Liver (tissue), 9 donors: ENCODE results near the gene CHTOP. TPM values are rescaled to one million over a fixed set of nuclear protein-coding genes. Genes with fewer than 3 reads are reported as not detected.
A peak's percentile ranks its signal among the peaks of the same experiment; 100 is the strongest.

Experiments used
- DNase-seq: peaks from one replicate; pipeline ENCODE4 v3.0.0-alpha.2; 2017; ENCODE audit warnings: low spot score
- H3K27ac ChIP-seq, 2 donors: one replicate each; pipeline ENCODE4 v1.7.0; 2013; ENCODE audit warnings: inconsistent platforms in 2 of 2, low read length in 2 of 2, control low read depth in 1 of 2, low read depth in 1 of 2, mild to moderate bottlenecking in 1 of 2
- H3K27me3 ChIP-seq, 4 donors: one replicate each; pipeline versions ENCODE4 v1.6.1 to v1.7.0; 2013; ENCODE audit warnings: low read length in 3 of 4, inconsistent platforms in 1 of 4, mild to moderate bottlenecking in 1 of 4, moderate library complexity in 1 of 4; ENCODE audit not compliant: control insufficient read depth in 4 of 4, insufficient read depth in 4 of 4
- H3K36me3 ChIP-seq, 4 donors: one replicate each; pipeline versions ENCODE4 v1.6.1 to v1.7.0; 2013; ENCODE audit warnings: low read length in 3 of 4, mild to moderate bottlenecking in 3 of 4, low read depth in 1 of 4, moderate library complexity in 1 of 4; ENCODE audit not compliant: control insufficient read depth in 4 of 4, insufficient read depth in 3 of 4
- H3K4me1 ChIP-seq, 4 donors: one replicate each; pipeline versions ENCODE4 v1.6.1 to v1.7.0; 2013; ENCODE audit warnings: low read length in 3 of 4, mild to moderate bottlenecking in 3 of 4, moderate library complexity in 1 of 4; ENCODE audit not compliant: control insufficient read depth in 4 of 4, insufficient read depth in 4 of 4
- H3K4me3 ChIP-seq, 3 donors: one replicate each; pipeline versions ENCODE4 v1.6.1 to v1.7.0; 2013; ENCODE audit warnings: low read length in 3 of 3, control low read depth in 1 of 3, low read depth in 1 of 3, mild to moderate bottlenecking in 1 of 3
- H3K9ac ChIP-seq, 2 donors: one replicate each; pipeline ENCODE4 v1.7.0; 2013; ENCODE audit warnings: low read length in 2 of 2, mild to moderate bottlenecking in 2 of 2, moderate library complexity in 2 of 2, control low read depth in 1 of 2, low read depth in 1 of 2
- H3K9me3 ChIP-seq, 4 donors: one replicate each; pipeline versions ENCODE4 v1.6.1 to v1.7.0; 2013; ENCODE audit warnings: low read length in 3 of 4; ENCODE audit not compliant: control insufficient read depth in 4 of 4
- ATF3 ChIP-seq: IDR thresholded peaks from 2 replicates; pipeline ENCODE4 v1.6.1; 2016; ENCODE audit warnings: antibody characterized with exemption
- CTCF ChIP-seq: fragments of 150-350 bp; IDR thresholded peaks from 2 replicates; pipeline ENCODE4 v1.5.1; 2017; ENCODE audit warnings: improper control_type of control experiment, low read depth, low read length; ENCODE audit not compliant: missing input control
- EGR1 ChIP-seq, 2 donors: IDR thresholded peaks; 2 replicates each; pipeline ENCODE4 v1.6.1; 2016 to 2018; ENCODE audit warnings: antibody characterized with exemption in 2 of 2, low read depth in 2 of 2
- FOXA1 ChIP-seq: IDR thresholded peaks from 2 replicates; pipeline ENCODE4 v1.6.1; 2016; ENCODE audit warnings: antibody characterized with exemption
- FOXA2 ChIP-seq: IDR thresholded peaks from 2 replicates; pipeline ENCODE4 v1.6.1; 2016; ENCODE audit warnings: antibody characterized with exemption
- GABPA ChIP-seq, 2 donors: IDR thresholded peaks in 1 of 2; conservative IDR thresholded peaks in 1 of 2; 2 replicates each; pipeline ENCODE4 v1.6.1; 2016; ENCODE audit warnings: antibody characterized with exemption in 2 of 2, mild to moderate bottlenecking in 1 of 2, moderate library complexity in 1 of 2
- HNF4A ChIP-seq, 2 donors: conservative IDR thresholded peaks; 2 replicates each; pipeline ENCODE4 v1.6.1; 2016; ENCODE audit warnings: antibody characterized with exemption in 2 of 2, mild to moderate bottlenecking in 2 of 2
- HNF4G ChIP-seq: IDR thresholded peaks from 2 replicates; pipeline ENCODE4 v1.6.1; 2016; ENCODE audit warnings: antibody characterized with exemption
- JUND ChIP-seq, 2 donors: IDR thresholded peaks; 2 replicates each; pipeline ENCODE4 v1.6.1; 2016; ENCODE audit warnings: antibody characterized with exemption in 2 of 2
- MAX ChIP-seq: IDR thresholded peaks from 2 replicates; pipeline ENCODE4 v1.6.1; 2016; ENCODE audit warnings: antibody characterized with exemption
- NR2F2 ChIP-seq: IDR thresholded peaks from 2 replicates; pipeline ENCODE4 v1.6.1; 2016; ENCODE audit warnings: antibody characterized with exemption
- RAD21 ChIP-seq, 2 donors: IDR thresholded peaks; 2 replicates each; pipeline ENCODE4 v1.6.1; 2016; ENCODE audit warnings: antibody characterized with exemption in 2 of 2, mild to moderate bottlenecking in 2 of 2
- REST ChIP-seq: IDR thresholded peaks from 2 replicates; pipeline ENCODE4 v1.6.1; 2016; ENCODE audit warnings: antibody characterized with exemption, mild to moderate bottlenecking
- RXRA ChIP-seq, 2 donors: IDR thresholded peaks; 2 replicates each; pipeline ENCODE4 v1.6.1; 2017 to 2018; ENCODE audit warnings: antibody characterized with exemption in 2 of 2, mild to moderate bottlenecking in 1 of 2
- SP1 ChIP-seq: IDR thresholded peaks from 2 replicates; pipeline ENCODE4 v1.6.1; 2018; ENCODE audit warnings: antibody characterized with exemption, mild to moderate bottlenecking
- YY1 ChIP-seq: IDR thresholded peaks from 2 replicates; pipeline ENCODE4 v1.6.1; 2016; ENCODE audit warnings: antibody characterized with exemption, mild to moderate bottlenecking
- WGBS: extraction: QIAGEN DNeasy Blood & Tissue Kit; methylation state at CpG from one replicate; pipeline ENCODE4 v1.1.7; 2013; 5-methylcytosine and 5-hydroxymethylcytosine counted together
- polyA plus RNA-seq, 2 donors: library from polyadenylated mRNA; stranded (reverse) in 1 of 2; unstranded in 1 of 2; fragments of 200-250 nt in 1 of 2; fragments of >200 nt in 1 of 2; fragmentation: Nextera tagmentation in 1 of 2; extraction: Ambion mirVana in 1 of 2; gene quantifications; one replicate each; pipeline versions ENCODE4 v1.2.1 to v1.2.3, GENCODE V29; 2013 to 2015
- total RNA-seq, 2 donors: library from RNA; depleted of rRNA; stranded (reverse); fragments of >200 nt; gene quantifications; one replicate each; pipeline ENCODE4 v1.2.3, GENCODE V29; 2014
- donor health status: healthy.
- donor health status: healthy.
- donor health status: healthy.
- donor health status: healthy.
- donor health status: healthy.

Gene CHTOP
- total and polyA plus RNA-seq, 4 donors = 16.4 to 30.9 (median 24.3) TPM

GRCh38 chr1:153613406-153613805 lies 20.5 kb upstream of the CHTOP start:
- Histone ChIP-seq H3K9me3 (no peaks in the 10 kb centered on the region), H3K27ac (peak overlapping the region; percentile 90 to 95), H3K9ac (peak overlapping the region in 1 of 2 donors; percentile 8), H3K27me3 (no peaks in the 10 kb centered on the region), H3K4me3 (no peak overlapping the region), H3K4me1 (peaks cover 23 to 63% (median 43%) of the 10 kb centered on the region in 4 donors), H3K36me3 (no peaks in the 10 kb centered on the region)
- TF ChIP-seq SP1 (no peak), RXRA (IDR thresholded peaks at IDR 0.05) (no peak), REST (no peak), ATF3 (no peak), HNF4G (no peak), NR2F2 (no peak), FOXA2 (no peak), YY1 (no peak), HNF4A (conservative IDR thresholded peaks at IDR 0.05) (no peak), MAX (no peak), FOXA1 (no peak), GABPA (IDR thresholded peaks at IDR 0.05 in 1 of 2, conservative IDR thresholded peaks at IDR 0.05 in 1 of 2) (no peak), JUND (IDR thresholded peaks at IDR 0.05) (no peak), CTCF (no peak), RAD21 (IDR thresholded peaks at IDR 0.05) (no peak)
- no peak for DNase-seq
- WGBS = 83% methylated on average over 5 of the region's 5 CpGs

- H3K27ac ChIP-seq = no peak overlapping the region
- WGBS = 86% methylated on average over 2 of the region's 2 CpGs
- no peak overlapping the region for H3K4me3 ChIP-seq
- H3K4me1 ChIP-seq = peaks cover 21 to 56% (median 39%) of the 10 kb centered on the region in 4 donors
- no peak overlapping the region for H3K9ac ChIP-seq
- TF ChIP-seq NR2F2 (no peak), SP1 (no peak), JUND (IDR thresholded peaks at IDR 0.05) (no peak), EGR1 (IDR thresholded peaks at IDR 0.05; ENCODE audit: low read depth in 2 of 2) (no peak), ATF3 (no peak), CTCF (no peak), HNF4A (conservative IDR thresholded peaks at IDR 0.05) (no peak), HNF4G (no peak)
- no peaks in the 10 kb centered on the region for H3K9me3 ChIP-seq
- DNase-seq = no peak
- H3K36me3 ChIP-seq = no peaks in the 10 kb centered on the region
- no peaks in the 10 kb centered on the region for H3K27me3 ChIP-seq
Observed at GRCh38 chr1:153614189-153614900, 19.5 kb upstream of the CHTOP start.
